Pericardium fibroblast (primary cell): ENCODE data around the gene DMXL1. TPM values are rescaled to one million over a fixed set of nuclear protein-coding genes. Genes with fewer than 3 reads are reported as not detected.

ENCODE experiments used
- total RNA-seq: library from RNA; depleted of rRNA; stranded (reverse); fragments of >200 nt; gene quantifications from 2 replicates; pipeline ENCODE4 v1.2.3, GENCODE V29; 2015

Gene DMXL1
- 13.1 and 34.4 TPM in 2 replicates for total RNA-seq

GRCh38 chr5:119070828-119071560 lies at the start of gene DMXL1:
Gene DMXL1, plus strand, starts transcription at chr5:119071087. Its CDS starts 483 bp downstream, at chr5:119071570.

Other genes starting within 250 kb of the DMXL1 start
- gene DTWD2, start 82.5 kb upstream of the DMXL1 start, total RNA-seq: 1.2 and 2.2 TPM in 2 replicates